Measurements from ENCODE around the gene LOC128125822.
A peak's percentile ranks its signal among the peaks of the same experiment; 100 is the strongest.

Gene LOC128125822

DNA sequence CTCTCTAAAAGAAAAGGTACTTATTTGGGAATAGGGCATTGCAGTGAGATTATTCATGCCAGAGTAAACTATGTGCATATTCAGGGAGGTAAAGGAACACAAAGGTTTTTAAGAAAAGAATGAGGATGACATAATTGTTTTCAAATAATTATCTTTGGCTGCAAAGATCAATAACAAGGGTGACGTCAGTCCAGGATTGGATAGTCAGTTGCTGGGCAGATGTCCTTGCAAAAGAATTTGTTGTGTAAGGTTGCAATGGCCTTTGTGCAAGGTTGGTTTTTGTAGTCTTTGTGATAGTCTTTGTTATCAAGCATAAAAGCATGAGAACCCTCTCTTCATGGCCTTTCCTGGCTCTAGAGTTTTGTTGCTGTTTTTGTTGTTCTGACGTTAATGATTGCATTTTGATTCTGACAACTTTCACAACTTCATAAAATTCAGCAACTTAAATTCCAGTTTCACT, 17.7 kb downstream of the LOC128125822 start:
- H3K4me3 ChIP-seq (ENCODE audit: control insufficient read depth, low read depth, low read length), result no peak overlapping the region
- no peak for DNase-seq (ENCODE audit: low read depth)
- TF ChIP-seq, protein P1, sequence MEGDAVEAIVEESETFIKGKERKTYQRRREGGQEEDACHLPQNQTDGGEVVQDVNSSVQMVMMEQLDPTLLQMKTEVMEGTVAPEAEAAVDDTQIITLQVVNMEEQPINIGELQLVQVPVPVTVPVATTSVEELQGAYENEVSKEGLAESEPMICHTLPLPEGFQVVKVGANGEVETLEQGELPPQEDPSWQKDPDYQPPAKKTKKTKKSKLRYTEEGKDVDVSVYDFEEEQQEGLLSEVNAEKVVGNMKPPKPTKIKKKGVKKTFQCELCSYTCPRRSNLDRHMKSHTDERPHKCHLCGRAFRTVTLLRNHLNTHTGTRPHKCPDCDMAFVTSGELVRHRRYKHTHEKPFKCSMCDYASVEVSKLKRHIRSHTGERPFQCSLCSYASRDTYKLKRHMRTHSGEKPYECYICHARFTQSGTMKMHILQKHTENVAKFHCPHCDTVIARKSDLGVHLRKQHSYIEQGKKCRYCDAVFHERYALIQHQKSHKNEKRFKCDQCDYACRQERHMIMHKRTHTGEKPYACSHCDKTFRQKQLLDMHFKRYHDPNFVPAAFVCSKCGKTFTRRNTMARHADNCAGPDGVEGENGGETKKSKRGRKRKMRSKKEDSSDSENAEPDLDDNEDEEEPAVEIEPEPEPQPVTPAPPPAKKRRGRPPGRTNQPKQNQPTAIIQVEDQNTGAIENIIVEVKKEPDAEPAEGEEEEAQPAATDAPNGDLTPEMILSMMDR (IDR thresholded peaks at IDR 0.05; ENCODE audit: control insufficient read depth, insufficient read depth, low read depth, low read length, missing control alignments), result no peak

DNA sequence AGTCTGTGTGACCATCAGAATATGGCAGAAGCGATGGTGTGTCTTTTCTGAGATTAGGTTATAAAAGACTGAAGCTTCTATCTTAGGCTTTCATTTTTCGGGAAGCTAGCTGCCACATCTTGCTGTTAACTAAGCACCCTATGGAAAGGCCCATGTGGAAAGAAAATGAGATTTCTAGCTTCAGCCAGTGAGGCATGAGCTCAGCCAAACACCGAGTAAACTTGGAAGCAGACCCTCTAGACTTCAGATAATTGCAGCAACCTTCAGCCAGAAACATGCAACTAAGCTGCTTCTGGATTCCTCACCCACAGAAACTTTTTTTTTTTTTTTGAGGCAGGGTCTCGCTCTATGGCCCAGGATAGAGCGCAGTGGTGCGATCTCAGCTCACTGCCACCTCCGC, 20.6 kb downstream of the LOC128125822 start:
- DNase-seq (ENCODE audit: low read depth), result no peak
- TF ChIP-seq, protein P1 (IDR thresholded peaks at IDR 0.05; ENCODE audit: control insufficient read depth, insufficient read depth, low read depth, low read length, missing control alignments), result no peak
- no peak overlapping the region for H3K4me3 ChIP-seq (ENCODE audit: control insufficient read depth, low read depth, low read length)

DNA sequence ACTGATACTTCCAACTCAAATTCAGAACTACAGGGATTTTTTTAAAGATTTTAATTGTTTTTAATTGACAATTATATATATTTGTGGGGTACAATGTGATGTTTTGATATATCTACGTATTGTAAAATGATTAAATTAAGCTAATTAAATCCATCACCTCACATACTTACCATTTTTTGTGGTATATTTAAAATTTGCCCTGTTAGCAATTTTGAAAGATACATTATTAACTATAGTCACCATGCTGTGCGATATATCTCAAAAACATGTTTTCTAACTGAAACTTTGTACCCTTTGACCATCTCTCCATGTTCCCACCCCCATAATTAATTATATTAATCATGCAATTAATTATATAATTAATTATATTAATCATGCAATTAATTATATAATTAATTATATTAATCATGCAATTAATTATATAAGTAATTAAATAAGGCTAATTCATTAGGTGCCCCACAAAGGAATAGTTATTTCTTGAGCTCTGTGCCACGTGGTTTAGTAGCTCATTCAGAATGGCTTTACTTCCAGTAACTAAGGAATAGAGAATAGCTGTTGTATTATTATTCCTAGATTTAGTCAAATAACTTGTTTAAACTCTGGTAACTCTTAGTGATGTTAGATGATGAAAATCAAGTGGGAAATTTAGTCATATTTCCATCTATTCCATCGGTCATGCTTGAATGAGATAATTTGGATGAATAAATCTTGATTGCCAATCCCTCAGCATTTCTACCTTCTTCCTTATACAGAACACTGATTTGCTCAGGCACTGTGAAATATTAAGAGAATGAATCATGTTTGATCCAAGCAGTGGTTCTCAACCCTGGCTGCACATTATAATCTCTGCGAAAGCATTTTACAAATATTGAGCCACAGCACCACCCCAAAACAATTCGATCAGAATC, 25.1 kb downstream of the LOC128125822 start:
- TF ChIP-seq, protein P1 (IDR thresholded peaks at IDR 0.05; ENCODE audit: control insufficient read depth, insufficient read depth, low read depth, low read length, missing control alignments), result no peak
- DNase-seq (ENCODE audit: low read depth), result no peak
- H3K4me3 ChIP-seq (ENCODE audit: control insufficient read depth, low read depth, low read length), result peak overlapping the region; percentile 52

DNA sequence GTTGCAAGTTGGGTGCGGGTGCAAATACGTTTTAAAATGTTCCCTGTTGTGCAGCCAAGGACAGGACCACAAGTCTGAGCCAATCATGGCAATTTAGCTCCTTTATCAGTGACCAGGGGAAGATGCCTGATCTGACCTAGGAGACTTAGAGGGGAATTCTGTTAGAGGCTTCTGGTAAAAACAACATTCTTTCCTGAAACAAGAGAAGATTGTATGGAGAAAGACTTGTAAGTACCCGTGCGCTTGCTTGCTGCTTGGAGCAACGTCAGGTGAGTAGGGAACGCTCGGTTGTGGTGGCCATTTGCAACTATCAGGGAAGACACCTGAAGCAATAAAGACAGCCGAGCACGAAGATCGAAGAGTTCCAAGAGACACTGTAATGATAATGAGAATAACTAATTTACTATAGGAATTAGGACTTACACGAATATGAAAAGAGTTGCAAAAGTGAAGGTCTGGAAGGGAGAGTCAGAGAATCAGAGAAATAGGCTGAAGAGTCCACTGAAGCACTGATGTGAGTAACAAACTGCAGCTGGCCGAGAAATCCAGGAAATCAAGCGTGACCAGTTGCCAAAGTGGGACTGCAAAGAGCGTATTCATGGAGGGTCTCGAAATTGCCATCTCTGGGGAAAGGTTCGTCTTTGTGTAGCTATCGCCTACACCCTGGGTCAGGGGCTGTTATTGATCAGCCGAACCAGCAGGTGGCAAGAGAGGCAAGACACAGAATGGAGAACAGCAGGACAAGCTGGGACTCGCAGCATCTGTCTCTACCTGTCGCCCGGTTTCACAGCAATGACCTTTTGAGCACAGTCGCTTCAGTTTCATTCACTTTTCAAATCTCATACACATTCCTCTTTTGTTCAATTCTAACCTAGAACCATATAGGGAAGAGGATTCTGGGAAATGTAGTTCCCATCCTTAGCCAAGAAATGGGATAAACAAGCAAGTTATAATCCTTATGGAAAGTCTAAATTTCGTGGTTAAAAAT, 26.1 kb downstream of the LOC128125822 start:
- no peak for DNase-seq (ENCODE audit: low read depth)
- H3K4me3 ChIP-seq (ENCODE audit: control insufficient read depth, low read depth, low read length), result peak overlapping the region; percentile 52
- TF ChIP-seq, protein P1 (IDR thresholded peaks at IDR 0.05; ENCODE audit: control insufficient read depth, insufficient read depth, low read depth, low read length, missing control alignments), result peak; percentile 85

DNA sequence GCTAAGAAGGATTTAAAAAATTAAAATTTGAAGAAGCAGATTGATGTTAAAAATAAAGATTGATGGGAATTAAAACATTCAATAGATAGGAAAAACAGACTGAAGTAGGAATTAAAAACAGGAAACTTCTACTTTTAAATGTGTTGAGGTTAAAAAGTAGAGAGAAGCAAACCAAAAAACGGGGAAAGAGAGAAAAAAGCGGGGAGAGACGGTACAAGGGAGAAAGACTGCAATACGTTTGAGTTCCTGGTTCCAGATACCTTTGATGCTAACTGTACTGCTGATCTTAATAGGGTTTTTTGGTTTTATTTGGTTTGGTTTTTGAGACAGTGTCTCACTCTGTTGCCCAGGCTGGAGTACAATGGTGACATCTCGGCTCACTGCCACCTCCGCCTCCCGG, 27.0 kb downstream of the LOC128125822 start:
- no peak overlapping the region for H3K4me3 ChIP-seq (ENCODE audit: control insufficient read depth, low read depth, low read length)
- TF ChIP-seq, protein P1 (IDR thresholded peaks at IDR 0.05; ENCODE audit: control insufficient read depth, insufficient read depth, low read depth, low read length, missing control alignments), result no peak
- DNase-seq (ENCODE audit: low read depth), result no peak

DNA sequence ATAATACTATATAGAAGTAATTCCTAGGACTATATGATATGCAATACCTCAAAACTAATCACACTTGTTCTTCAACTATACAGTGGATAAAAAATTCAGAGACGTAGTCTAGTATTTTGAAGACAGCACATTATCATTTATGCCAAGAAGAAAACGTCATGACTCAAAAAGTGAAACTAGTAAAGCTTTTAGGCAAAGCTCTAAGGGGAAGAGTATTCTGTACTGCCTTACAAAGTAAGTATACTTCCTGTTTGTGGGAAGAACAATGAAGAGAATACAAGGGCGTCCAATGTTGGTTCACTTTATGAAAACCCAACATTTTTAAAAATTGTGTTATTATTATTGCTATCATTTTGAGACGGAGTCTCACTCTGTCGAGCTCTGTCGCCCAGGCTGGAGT, 27.9 kb downstream of the LOC128125822 start:
- DNase-seq (ENCODE audit: low read depth), result no peak
- TF ChIP-seq, protein P1 (IDR thresholded peaks at IDR 0.05; ENCODE audit: control insufficient read depth, insufficient read depth, low read depth, low read length, missing control alignments), result no peak
- H3K4me3 ChIP-seq (ENCODE audit: control insufficient read depth, low read depth, low read length), result no peak overlapping the region

Data from AG09309 (cell line).